CD4-positive, alpha-beta T cell treated with Interleukin-1 beta for 1 hour (primary cell): ENCODE results near the gene RPIA.
"Not testable (repeated sequence)": the region's sequence is repeated elsewhere in the genome, so short reads cannot be mapped to it uniquely, and the experiment has no call there.

Source experiments
- DNase-seq, 2 donors: peaks; one replicate each; pipeline ENCODE4 v3.0.0-alpha.2; 2020 to 2022

The RPIA gene

DNA sequence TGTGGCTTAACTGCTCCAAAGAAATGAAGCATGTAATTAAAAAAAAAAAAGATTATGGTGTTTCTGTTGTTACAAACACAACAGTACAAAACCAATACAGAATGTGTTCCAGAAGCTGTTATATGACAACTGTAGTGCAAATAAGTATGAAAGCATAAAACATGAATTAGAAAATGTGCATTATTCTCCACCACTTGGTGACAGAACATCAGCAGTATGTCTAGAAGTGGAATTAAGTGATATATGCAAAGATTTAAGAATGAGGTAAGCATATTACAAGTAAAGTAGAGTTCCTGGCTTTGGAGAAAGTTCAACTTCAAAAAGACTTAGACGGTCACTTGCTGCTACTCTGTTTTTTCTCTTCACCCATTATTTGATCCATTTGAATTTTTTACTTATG is 105.0 kb downstream of the RPIA start:
- not testable (repeated sequence) for DNase-seq

DNA sequence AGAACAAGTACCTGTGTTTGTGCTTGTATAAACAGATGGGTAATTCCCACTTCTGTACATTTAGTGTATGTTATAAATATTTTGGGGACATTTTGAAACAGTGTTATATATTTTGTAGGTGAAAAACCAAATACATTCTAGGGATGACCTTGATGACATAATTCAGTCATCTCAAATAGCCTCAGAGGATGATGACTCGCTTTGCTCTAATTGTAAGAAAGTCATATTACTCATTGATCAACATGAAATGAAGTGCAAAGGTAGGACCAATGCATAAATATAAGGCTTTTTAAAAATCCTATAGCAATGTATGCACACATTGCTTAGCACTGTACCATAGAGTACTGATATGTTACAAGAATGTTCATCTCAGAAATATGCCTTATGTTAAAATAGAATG is 105.7 kb downstream of the RPIA start:
- DNase-seq: not testable (repeated sequence)
